IPS DF 6.9 (cell line): Measurements from ENCODE around the gene DUSP11.
"Not testable (repeated sequence)": the region's sequence is repeated elsewhere in the genome, so short reads cannot be mapped to it uniquely, and the experiment has no call there.

ENCODE experiments used
- DNase-seq: peaks from one replicate; pipeline ENCODE4 v3.0.0-alpha.2; 2013; ENCODE audit warnings: low read depth, low spot score
- H3K27ac ChIP-seq: one replicate; pipeline ENCODE4 v1.5.1; 2013; ENCODE audit warnings: low read length, control low read depth
- H3K27me3 ChIP-seq: 2 replicates; pipeline ENCODE4 v1.6.1; 2013; ENCODE audit warnings: mild to moderate bottlenecking, low read length; ENCODE audit not compliant: control insufficient read depth, insufficient read depth
- H3K36me3 ChIP-seq: 2 replicates; pipeline ENCODE4 v1.6.1; 2013; ENCODE audit warnings: low read length; ENCODE audit not compliant: control insufficient read depth, insufficient read depth
- H3K4me1 ChIP-seq: 2 replicates; pipeline ENCODE4 v1.6.1; 2013; ENCODE audit warnings: low read length; ENCODE audit not compliant: control insufficient read depth, insufficient read depth
- H3K4me3 ChIP-seq: 2 replicates; pipeline ENCODE4 v1.5.1; 2013; ENCODE audit warnings: mild to moderate bottlenecking, low read length
- H3K9me3 ChIP-seq: 2 replicates; pipeline ENCODE4 v1.6.1; 2013; ENCODE audit warnings: low read length, inconsistent platforms; ENCODE audit not compliant: control insufficient read depth, insufficient read depth
- WGBS: extraction: QIAGEN DNeasy Blood & Tissue Kit; methylation state at CpG from one replicate; pipeline ENCODE4 v1.1.7; 2013; ENCODE audit warnings: mixed read lengths, missing lambda C conversion rate; ENCODE audit not compliant: insufficient read length, insufficient coverage; 5-methylcytosine and 5-hydroxymethylcytosine counted together

Gene DUSP11

DNA sequence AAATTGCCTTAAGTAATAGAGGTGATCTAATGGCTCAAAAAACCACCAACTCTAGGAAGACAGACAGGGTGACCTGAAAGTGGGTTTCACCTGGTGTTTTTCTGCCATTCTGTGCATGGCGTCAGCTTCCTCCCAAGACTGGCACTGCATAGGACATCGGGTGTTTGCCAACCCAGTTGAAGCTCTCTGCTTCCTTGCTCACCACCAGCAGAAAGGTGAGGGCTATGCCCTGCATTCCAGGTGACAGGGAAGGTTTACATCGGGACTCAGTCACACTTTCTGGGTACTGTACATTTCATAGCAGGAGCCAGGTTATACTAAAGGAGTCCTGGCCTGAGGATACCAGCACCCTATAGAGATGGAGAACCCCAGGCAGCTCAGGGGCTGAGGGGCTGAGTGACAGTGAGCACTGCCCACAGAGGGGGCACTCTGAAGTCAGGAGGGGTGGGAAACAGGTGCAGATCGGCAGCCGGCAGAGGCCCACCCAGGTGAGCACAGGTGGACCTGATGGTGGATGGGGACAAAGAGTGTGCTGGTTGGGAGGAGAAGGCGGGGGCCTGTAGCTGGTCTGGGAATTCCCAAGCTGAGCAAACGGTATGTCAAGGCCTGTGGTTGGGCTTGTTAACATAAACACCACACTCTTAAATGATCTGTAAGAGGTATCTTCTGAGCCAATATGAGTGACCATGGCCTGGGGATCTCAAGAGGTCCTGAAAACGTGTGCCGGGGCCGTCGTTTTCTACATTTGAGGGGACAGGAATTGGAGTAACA is 60.9 kb downstream of the DUSP11 start:
- WGBS, result no CpG with 5 or more reads among the region's 11 CpGs
- no peak overlapping the region for H3K4me3 ChIP-seq

DNA sequence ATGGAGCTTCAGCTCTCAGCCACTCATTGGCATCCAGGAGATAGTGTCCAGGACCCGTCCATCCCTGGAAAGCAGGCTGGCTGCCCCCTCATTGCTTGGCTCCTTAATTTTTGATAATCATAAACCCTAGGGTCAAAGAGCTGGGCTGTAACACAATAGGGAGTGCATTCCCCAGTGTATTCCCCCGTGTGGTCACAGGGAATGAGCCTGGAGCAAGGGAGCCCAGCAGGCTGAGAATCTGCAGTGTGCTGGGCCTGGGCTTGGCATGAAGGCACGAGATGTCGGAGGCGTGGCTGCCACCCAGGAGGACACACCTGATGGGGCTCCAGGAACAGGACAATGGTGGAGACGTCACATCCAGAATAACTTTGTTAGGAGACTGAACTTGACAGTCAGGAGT is 61.5 kb downstream of the DUSP11 start:
- no CpG with 5 or more reads among the region's 6 CpGs for WGBS
- DNase-seq, result no peak
- no peaks in the 10 kb centered on the region for H3K36me3 ChIP-seq
- no peak overlapping the region for H3K27ac ChIP-seq
- 0 out of 2 replicates have a peak, but pooled peaks cover 2% of the 10 kb centered on the region for H3K27me3 ChIP-seq
- H3K4me3 ChIP-seq, result no peak overlapping the region
- H3K9me3 ChIP-seq, result peaks cover 2% of the 10 kb centered on the region
- H3K4me1 ChIP-seq, result no peaks in the 10 kb centered on the region

More for the DNA sequence above, 60.9 kb downstream of the DUSP11 start:
- Histone ChIP-seq H3K4me1 (no peaks in the 10 kb centered on the region), H3K9me3 (peaks cover 2% of the 10 kb centered on the region), H3K27me3 (0 out of 2 replicates have a peak, but pooled peaks cover 2% of the 10 kb centered on the region), H3K27ac (no peak overlapping the region), H3K36me3 (no peaks in the 10 kb centered on the region)
- DNase-seq, result no peak

DNA sequence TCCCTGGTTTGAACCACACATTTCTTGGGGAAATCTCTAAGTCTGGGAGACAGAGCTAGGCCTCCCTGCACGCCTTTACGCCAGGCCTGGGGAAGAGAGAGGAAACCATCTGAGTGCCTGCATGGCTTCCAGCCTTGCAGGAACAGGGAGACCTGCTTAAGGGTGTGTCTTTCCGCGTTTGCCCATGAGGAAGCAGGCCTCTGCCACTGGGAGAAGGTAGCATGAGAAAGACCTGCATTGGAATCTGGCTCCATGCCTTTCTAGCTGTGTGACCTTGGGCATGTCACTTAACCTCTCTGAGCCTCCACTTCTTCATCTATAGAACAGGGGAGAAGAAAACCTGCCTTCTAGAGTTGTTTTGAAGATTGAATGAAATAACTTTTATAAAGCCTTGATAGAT is 62.2 kb downstream of the DUSP11 start:
- DNase-seq, H3K36me3 ChIP-seq, H3K9me3 ChIP-seq, H3K27ac ChIP-seq, H3K27me3 ChIP-seq, H3K4me3 ChIP-seq, H3K4me1 ChIP-seq: not testable (repeated sequence)
- no CpG with 5 or more reads among the region's 4 CpGs for WGBS

DNA sequence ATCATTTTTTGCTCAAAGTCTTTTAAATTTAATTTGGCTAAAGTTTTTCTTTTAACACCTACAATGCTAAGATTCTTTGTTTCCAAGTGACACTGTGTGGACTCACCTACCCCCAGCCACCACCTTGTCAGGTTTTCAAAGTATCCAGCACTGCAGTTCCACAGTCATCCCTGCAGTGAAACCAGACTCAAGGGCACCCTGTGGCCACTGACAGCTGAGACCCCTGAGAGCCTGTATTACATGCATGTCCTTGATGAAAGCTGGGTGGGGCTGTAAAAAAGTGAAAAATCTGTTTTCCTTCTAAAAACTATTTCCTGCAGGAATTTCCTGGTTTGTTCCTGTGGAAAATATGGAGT is 62.7 kb downstream of the DUSP11 start:
- Histone ChIP-seq H3K27ac (no peak overlapping the region), H3K4me3 (no peak overlapping the region), H3K4me1 (no peaks in the 10 kb centered on the region), H3K36me3 (no peaks in the 10 kb centered on the region), H3K9me3 (peaks cover 2% of the 10 kb centered on the region), H3K27me3 (0 out of 2 replicates have a peak, but pooled peaks cover 2% of the 10 kb centered on the region)
- no peak for DNase-seq

DNA sequence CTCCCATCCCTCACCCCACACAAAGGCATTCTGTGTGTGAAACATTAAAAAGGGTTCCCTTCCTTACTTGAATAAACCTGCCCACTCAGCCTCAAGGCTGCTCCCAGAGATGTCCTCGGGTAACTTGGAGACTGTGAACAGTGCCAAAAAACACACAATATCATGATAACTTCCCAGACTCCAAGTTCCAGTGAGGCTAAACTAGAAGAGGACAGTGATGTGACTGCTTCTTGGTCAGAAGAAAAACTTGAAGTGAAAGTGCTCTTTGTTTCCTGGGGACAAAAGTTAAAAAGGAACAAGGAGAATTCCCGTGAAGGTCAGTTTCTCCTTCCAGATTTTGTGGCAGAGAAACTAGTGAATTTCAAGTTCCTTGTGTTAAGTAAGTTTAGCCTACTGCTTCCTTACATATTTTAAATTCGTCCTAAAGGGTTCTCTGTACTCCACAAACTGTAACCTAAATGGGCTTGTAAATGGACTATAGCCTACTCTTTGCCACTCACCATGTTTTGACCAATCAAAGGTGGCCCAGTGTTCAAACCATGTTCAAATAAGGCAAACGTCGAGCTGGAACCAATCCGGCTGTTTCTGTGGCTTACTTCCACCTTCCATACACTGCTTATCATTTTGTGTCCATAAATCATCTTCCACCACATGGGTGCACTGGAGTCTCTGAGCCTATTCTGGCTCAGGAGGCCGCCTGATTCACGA is 63.2 kb downstream of the DUSP11 start:
- H3K4me1 ChIP-seq, result no peaks in the 10 kb centered on the region
- H3K9me3 ChIP-seq, result peaks cover 2% of the 10 kb centered on the region
- no peaks in the 10 kb centered on the region for H3K36me3 ChIP-seq
- no peak overlapping the region for H3K27ac ChIP-seq
- H3K27me3 ChIP-seq, result 0 out of 2 replicates have a peak, but pooled peaks cover 2% of the 10 kb centered on the region
- H3K4me3 ChIP-seq, result no peak overlapping the region
- WGBS, result no CpG with 5 or more reads among the region's 8 CpGs
- no peak for DNase-seq

DNA sequence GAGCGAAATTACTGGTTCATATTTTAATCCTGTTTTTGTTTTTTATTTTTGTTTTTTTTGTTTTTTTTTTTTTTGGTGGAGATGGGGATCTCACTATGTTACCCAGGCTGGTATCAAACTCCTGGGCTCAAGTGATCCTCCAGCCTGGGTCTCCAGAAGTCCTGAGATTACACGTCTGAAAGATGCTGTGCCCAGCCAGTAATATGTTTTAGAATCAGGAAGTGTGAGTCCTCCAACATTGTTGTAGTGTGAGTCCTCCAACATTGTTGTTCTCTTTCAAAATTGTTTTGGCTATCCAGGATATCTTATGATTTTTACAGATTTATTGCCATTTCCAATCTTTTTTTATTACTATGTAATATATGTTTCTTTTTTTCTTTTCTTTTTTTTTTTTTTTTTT is 65.8 kb downstream of the DUSP11 start:
- H3K9me3 ChIP-seq, result peaks cover under 1% of the 10 kb centered on the region
- H3K27me3 ChIP-seq, result no peaks in the 10 kb centered on the region
- DNase-seq, result no peak
- H3K4me1 ChIP-seq, result no peaks in the 10 kb centered on the region
- H3K4me3 ChIP-seq, result no peak overlapping the region
- no CpG with 5 or more reads among the region's 2 CpGs for WGBS
- no peak overlapping the region for H3K27ac ChIP-seq
- no peaks in the 10 kb centered on the region for H3K36me3 ChIP-seq
